Suppressor macrophage (primary cell): ENCODE results near the gene ORM1.
"Not testable (repeated sequence)": the region's sequence is repeated elsewhere in the genome, so short reads cannot be mapped to it uniquely, and the experiment has no call there.

Experiments
- DNase-seq, 4 experiments: peaks; one replicate each; pipeline ENCODE4 v3.0.0-alpha.2; 2020 to 2022
- total RNA-seq, 17 experiments: gene quantifications; one replicate each; lab custom pipeline; 2026; ENCODE audit warnings: mixed read lengths in 6 of 17, inconsistent platforms in 3 of 17; lab: John Stamatoyannopoulos, UW

ORM1 gene
- total RNA-seq = 0 to 0.33 (median 0) reads per million in 17 experiments

DNA sequence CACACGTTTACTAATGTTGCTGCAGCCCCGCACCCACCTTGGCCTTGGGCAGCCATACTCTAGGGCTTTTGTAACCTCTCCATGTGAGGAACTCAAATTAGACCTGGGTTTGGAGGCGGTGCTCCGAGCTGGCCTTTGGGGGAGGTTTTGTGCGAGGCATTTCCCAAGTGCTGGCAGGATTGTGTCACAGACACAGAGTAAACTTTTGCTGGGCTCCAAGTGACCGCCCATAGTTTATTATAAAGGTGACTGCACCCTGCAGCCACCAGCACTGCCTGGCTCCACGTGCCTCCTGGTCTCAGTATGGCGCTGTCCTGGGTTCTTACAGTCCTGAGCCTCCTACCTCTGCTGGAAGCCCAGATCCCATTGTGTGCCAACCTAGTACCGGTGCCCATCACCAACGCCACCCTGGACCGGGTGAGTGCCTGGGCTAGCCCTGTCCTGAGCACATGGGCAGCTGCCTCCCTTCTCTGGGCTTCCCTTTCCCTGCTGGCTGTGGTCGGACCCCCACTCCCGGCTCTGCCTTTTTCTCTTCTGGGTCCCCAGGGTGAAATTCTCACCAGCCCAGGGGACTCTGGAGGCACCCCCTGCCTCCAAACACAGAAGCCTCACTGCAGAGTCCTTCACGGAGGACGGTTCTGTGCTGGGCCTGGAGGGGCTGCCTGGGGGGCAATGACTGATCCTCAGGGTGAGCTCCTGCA is at the start of gene ORM1:
Gene ORM1, plus strand, starts transcription at position 268 of the 701 bp plus-strand sequence. Its CDS starts 36 bp downstream, at position 304.
- DNase-seq = not testable (repeated sequence)

GRCh38 chr9:114273461-114273881 is 49.4 kb upstream of the ORM1 start:
- no peak for DNase-seq

GRCh38 chr9:114274217-114274616 is 48.7 kb upstream of the ORM1 start:
- no peak for DNase-seq

DNA sequence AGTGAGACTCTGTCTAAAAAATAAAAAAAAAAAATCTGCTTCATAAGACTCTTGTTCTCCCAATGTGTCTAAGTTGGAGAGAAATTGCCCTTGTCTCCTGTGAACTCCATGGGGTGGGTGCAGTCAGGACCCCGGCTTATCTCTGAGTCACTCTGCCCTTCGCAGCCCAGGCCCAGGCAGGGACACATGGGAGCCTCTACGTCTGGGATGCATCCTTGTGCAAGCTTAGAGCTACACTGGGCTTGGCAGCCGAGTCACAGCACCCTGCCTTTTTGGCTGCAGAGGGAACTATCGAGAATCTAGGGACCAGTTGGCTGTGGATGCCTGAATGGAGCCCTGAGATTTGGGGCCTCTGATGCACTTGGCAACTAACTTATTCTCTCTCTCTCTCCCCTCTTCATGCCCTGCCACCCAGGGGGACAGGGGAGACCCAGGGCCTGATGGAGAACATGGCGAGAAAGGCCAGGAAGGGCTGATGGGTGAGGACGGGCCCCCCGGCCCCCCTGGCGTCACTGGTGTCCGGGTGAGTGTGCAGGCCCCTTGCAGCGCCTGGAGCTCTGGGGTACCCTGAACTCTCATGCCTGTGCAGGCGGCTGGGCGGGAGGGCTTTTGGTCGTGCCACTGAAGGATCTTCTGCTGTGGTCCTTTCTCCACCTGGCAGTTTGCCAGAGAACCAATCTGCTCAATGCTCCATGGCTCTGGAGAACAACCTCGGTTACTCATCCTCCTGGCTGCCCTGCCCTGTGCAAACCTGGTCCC is 47.5 kb upstream of the ORM1 start:
- peak in 2 of 4 experiments; percentile 1 to 8 for DNase-seq

DNA sequence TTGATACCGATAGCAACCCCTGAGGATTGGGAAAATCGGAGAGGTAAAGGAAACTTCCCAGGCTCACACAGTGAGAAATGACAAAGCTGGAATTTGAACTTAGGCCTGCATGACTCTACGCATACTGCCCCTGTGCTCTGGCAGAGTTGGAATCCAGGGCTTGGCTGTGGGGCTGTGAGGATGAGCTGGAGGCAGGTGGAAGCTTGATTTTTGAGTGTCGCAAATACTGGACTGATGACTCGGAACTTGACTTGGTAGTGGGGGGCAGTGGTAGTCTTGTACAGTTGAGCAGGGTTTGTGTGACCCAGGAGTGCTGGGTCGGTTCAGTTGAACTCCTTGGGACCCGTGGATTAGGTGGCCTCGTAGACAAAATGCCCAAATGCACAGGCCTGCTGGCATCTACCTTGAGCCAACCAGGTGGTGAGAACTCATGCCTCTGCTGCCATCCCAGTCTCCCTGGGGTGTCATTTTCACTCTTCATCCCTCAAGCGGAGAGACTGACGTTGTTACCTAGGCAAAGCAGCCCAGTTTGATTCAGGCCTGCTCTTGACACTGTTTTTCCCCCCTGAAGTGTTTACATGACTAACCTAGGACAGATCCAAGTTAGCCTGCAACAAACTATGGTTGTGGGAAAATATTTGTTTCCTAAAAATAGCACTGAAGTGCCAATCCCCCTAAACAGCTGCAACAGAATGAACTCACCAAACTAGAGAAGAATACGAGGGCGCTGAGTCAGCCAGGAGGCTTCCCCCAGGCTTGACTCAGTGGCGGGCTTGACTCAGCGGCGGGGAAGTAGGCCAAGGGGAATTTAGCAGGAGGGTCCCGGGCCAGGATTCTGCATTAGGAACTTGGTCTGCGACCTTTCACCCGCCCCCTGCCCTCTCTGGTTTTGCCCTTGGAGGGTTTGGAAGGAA is 45.7 kb upstream of the ORM1 start:
- peak in 1 of 4 experiments; percentile 0 for DNase-seq

DNA sequence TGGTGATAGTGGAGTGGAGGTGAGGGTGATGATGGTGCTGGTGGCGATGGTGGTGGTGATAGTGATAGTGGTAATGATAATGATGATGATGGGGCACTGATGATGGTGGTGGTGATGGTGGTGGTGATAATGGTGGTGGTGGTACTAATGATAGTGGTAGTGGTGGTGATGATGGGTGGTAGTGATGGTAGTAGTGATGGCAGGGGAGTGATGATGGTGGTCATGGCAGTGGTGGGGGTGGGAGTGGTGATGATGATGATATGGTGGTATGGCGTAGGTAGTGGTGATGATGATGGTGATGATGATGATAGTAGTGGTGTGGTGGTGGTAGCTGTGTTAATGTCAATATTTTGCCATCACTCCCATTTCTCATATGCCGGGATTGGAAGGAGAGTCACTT is 44.5 kb upstream of the ORM1 start:
- no peak for DNase-seq

DNA sequence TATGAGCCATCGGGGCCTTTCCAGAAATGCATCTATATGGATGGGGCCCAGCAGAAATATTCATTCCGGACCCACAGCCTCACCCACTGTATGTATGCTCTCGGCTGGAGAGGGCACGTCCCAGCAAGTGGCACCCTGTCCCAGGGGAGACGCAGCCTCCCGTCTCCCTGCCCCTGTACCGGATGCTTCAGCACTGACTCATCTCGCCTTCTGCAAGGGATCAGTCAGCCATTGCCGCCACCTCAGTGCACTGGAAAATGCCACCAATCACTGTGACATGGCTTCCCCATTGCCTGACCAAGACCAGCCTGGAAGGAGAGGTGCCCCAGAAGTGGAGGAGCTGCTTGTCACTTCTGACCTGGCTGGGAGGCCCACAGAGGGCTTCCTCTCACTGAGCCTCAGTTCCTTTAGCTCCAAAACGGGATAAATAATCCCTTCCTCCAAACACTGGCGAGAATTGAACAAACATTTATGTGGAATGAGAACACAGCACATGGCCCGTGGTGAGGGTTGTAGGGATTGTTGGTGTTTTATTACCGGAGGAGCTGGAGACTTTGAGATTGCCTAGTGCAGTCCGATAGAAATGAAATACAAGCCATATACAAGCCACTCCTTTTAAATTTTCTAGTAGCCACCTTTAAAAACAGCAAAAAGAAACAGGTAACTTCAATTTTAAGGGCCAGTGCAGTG is 43.9 kb upstream of the ORM1 start:
- DNase-seq = no peak

- no peak for DNase-seq
These were observed 43.2 kb upstream of the ORM1 start for GRCh38 chr9:114279693-114280092.

DNA sequence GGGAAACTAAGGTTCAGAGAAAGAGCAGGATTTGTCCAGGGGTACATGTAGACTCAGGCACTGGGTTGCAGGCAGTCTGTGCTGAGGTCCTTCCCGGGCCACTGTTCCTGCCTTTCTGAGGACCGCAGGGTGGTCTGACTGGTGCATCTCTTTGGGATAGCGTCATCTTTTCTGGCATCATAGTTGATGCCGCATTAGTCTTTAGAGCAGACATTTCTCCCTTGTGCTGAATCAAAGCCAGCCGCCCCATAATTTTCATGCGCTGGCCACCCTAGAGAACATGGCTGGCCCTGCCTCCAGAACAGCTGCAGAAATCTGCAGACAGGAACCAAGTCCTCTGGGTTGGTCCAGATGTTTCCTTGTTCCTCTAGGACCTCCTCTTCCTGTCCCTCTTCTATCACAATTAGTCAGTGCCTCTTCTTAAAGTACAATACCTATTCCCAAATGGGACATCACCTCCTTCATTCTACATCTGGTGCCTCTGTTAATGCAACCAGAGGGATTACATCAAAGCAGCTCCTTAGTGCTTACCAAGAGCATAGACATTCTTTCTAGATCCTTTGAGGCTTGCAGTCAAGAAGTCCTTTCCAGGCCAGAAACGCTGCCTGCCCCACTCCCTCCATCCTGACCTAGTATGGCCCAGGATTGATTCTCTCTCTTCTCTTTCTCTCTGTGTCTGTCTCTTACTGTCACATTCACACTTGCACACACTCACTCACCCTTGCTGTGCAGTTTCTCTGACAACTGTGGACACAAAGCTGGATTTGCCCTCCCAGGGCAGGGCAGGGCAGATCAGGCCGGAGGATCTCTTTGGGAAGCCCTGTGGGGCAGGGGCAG is 42.0 kb upstream of the ORM1 start:
- DNase-seq = no peak

DNA sequence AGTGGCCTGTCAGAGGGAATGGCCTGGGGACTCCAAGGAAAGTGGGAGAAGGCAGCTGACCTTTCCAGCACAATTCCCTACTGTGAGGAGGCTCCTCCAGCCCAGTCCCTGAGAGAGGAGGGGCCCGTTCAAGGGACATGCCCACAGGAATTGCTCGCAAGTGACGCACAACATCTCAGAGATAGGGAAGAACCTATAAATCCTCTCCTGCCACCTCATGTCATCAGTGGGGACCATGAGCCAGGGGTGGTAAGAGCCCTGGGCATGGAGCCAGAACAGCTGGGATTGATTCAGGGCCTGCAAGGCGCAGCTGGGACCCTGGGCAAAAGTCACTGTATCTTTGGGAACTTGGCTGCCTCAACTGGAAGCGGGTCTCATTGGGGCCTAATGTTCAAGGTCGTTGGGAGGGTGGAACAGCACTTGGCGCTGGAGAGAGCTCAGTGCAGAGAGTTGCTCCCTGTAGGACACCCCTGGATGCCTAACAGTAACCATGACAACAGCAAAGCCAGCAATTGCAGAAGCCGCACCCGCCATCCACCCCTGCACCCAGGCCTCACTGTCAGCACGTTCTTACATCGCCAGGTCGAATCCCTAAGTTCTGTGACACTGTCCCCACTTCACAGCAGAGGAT is 41.3 kb upstream of the ORM1 start:
- DNase-seq = no peak

DNA sequence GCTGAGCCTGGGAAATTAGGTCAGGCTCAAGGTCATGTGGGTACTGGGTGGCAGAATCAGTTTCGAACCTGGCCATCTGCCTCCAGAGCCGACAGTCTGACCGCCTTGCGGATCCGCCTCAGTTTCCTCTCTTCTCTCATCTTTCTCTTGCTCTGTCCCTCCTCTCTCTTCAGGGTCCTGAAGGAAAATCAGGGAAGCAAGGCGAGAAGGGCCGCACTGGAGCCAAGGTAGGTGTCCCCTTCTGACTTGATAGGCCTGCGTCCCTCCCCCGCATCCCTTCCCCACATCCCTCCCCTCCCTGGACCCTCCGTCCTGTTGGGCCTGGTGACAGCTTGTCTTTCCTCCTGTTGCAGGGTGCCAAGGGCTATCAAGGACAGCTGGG is 40.8 kb upstream of the ORM1 start:
- DNase-seq = no peak

DNA sequence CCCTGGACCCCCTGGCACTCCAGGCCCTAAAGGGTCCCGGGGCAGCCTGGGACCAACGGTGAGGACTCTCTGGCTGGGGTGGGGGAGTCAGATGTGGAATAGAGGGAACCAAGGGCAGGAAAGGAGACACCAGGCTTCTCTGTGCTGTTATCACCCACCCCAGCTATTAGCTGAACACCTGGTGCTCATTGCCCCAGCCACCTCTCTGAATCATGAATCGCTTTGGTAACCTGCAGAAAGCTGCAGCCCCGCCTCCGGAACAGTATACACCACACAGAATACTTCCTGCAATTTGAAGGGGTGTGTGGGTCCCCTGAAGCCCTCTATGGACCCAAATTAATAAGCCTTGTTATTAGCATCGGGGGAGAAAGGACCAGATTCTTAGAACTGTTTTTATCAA is 40.4 kb upstream of the ORM1 start:
- no peak for DNase-seq

DNA sequence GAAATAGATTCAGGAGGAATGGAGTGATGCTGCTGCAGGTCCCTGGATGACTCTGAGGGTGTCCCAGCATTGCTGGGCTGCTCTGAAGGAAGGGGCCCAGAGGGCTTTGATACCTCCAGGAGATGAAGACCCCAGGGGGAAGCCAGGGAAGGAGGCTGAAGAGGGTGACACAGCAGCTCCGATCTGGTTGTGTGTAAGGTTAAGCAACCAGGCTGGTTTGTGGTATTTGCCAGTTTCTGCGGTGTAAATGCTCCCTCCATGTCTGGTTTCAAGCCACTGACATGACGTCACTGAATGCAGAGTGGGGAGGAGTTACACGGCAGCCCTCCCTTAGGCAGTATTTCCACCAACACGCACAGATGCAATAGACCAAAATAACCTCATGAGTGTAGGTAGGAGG is 40.0 kb upstream of the ORM1 start:
- peak; percentile 22 to 48 (median 37) for DNase-seq

GRCh38 chr9:114283551-114284111 is 39.3 kb upstream of the ORM1 start:
- no peak for DNase-seq

DNA sequence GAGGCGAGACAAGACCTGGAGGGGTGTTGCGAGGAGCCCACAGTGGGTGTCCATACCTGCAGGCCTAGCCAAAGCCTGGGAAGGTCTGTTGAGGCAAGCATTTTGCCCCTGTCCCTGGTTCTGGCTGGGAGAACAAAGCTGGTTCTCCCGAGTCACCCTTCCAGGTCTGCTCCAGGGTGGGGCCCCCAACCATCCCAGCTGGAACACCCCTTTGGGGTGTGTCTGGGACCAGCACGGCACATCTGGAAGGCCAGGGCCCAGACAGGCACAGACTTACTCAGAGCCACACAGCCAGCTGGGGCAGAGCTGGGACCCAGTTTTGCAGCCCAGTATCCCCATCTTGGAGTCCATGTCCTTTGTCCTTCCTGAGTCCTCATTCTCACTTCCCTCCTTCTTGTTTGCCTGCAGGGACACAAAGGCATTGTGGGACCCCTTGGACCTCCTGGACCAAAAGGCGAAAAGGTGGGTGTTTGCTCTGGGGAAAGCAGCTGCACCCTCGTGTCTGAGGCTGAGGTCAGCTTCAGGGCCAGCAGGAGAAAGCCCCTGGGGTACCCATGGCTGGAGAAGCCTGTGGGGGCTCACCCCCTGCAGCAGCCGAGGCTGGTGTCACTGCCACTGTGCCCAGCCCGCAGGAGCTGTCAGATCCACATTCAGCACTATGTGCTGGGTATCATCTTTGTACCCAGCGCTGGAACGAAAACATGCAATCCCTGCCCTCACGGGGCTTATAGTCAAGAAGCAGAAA is 38.4 kb upstream of the ORM1 start:
- no peak for DNase-seq

DNA sequence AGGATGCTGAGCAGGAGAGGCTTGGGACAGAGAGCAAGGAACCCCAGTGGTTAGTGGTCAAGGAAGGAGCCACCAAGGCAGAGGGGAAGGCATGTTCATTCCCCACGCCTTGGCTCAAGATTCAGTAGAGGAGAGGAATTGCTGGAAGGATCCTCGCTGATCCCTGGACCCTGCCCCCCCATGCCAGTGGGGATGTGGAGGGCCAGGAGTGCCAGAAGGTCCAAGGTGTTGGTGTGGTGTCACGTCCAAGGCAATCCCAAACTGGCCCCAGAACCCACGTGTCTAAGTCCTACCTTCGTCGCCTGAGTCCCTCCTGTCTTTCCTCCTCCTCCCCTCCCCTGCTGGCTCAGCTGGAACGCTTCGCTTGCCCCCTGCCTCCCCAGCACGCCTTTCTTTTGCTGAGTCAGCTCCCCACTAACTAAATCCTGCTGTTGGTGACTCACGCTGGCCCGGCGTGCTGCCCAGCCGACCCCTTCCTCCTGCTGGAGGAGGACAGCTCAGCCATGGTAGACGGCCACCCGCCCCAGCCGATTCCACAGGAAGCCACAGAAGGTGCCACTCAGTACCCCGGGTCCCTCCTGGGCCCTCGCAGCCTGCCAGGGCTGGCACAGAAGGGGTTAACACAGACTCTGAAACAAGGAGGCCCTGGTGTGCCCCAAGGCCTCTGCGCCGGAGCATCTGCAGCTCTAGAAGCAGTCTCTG is 37.6 kb upstream of the ORM1 start:
- peak; percentile 23 to 58 (median 34) for DNase-seq

DNA sequence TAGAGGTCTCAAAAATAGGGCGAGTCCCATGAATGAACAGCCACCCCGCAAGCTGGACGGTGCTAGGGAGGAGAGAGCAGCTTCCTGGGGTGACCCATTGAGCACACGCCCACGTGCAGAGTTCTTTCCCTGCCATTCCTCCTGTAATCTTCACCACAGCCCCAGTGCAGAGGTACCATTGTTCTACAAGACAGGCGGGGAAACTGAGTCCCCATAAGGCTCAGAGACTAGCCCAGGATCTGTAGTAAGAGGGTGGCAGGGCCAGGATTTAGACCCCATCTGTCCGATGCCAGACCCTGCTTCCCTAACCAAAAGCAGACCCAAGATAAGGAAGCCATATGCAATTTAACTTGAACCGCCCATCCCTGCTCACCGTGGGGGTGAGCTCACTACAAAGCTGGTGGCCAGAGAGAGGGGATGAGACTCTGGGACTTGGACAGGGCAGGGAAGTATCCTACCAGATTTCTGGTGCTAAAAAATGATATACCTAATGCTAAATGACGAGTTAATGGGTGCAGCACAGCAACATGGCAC is 36.7 kb upstream of the ORM1 start:
- DNase-seq = no peak

DNA sequence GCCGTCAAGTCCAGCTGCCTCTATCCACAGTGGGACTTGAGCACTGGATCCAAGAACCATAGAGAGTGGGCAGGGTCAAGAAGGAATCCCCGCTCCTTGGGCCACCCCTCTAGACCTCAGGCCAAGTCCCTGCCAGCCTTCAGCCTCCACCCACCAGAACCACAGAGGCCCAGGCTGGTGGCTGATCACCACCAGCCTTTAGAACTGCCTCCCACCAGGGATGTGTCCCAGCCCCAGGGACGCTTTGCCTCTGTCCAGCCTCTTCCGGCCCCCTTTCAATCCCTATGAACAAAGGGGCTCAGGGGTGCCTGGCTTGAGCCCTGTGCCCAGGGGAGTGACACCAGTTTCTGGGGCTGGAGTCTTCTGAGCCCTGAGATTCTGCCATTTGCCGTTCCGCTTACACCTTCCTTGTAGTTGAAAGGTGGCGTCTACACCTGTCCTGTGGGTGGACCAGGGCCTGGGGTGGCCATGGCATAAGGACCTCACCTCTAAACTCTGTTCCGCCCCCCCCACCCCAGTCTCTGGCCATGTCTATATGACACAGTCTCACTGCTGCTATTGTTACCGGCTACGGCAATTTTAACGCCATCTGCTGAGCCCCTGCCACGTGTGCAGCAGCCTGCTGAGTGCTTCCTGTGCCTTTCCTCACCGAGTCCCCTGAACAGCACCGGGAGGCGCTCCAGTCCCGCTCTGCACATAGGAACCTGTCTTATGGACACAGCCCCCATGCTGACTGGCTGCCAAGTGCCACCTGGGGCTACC is 35.7 kb upstream of the ORM1 start:
- DNase-seq = no peak
